HepG2 (cell line): ENCODE measurements around the gene STK4. TPM values are rescaled to one million over a fixed set of nuclear protein-coding genes. Genes with fewer than 3 reads are reported as not detected.
A peak's percentile ranks its signal among the peaks of the same experiment; 100 is the strongest.

ENCODE experiments used
- ATAD3A ChIP-seq: sonication (generic); formaldehyde crosslinking; IDR thresholded peaks from 2 replicates; pipeline ENCODE4 v1.4.0; 2020; ENCODE audit warnings: missing genetic modification reagents
- CBX1 ChIP-seq: IDR thresholded peaks from one replicate; pipeline ENCODE4 v1.6.1; 2016; ENCODE audit warnings: antibody characterized with exemption, low read depth
- CHCHD3 ChIP-seq: sonication (generic); formaldehyde crosslinking; IDR thresholded peaks from 2 replicates; pipeline ENCODE4 v1.8.0; 2022; ENCODE audit warnings: mild to moderate bottlenecking, missing genetic modification reagents, moderate library complexity
- EED ChIP-seq: sonication (generic); formaldehyde crosslinking; IDR thresholded peaks from 2 replicates; pipeline ENCODE4 v1.5.0; 2020; ENCODE audit warnings: mild to moderate bottlenecking, missing genetic modification reagents
- EP300 ChIP-seq, 3 experiments: sonication (generic) in 1 of 3; formaldehyde crosslinking in 1 of 3; IDR thresholded peaks; 2 replicates each; pipeline versions ENCODE4 v1.5.1 to v1.6.1; 2011 to 2020; ENCODE audit warnings: low read depth in 2 of 3, low read length in 2 of 3, borderline replicate concordance in 1 of 3, improper control_type of control experiment in 1 of 3, mild to moderate bottlenecking in 1 of 3, missing genetic modification reagents in 1 of 3, moderate library complexity in 1 of 3
- FOSL1 ChIP-seq: sonication (generic); formaldehyde crosslinking; IDR thresholded peaks from 2 replicates; pipeline ENCODE4 v1.9.0; 2021; ENCODE audit warnings: missing genetic modification reagents, borderline replicate concordance
- GATA4 ChIP-seq: sonication (generic); IDR thresholded peaks from 2 replicates; pipeline ENCODE4 v1.6.1; 2016; ENCODE audit warnings: antibody characterized with exemption, low read depth, borderline replicate concordance
- GLI4 ChIP-seq: sonication (generic); formaldehyde crosslinking; IDR thresholded peaks from 2 replicates; pipeline ENCODE4 v1.5.1; 2020; ENCODE audit warnings: missing genetic modification reagents, mild to moderate bottlenecking, moderate library complexity, borderline replicate concordance
- HCFC1 ChIP-seq: fragments of 150-350 bp; IDR thresholded peaks from 2 replicates; pipeline ENCODE4 v1.6.1; 2014; ENCODE audit warnings: low read depth, low read length
- IRF2 ChIP-seq: IDR thresholded peaks from 2 replicates; pipeline ENCODE4 v1.6.1; 2018; ENCODE audit warnings: missing genetic modification reagents, missing compliant biosample characterization
- NCOA1 ChIP-seq: sonication (generic); formaldehyde crosslinking; IDR thresholded peaks from 2 replicates; pipeline ENCODE4 v1.9.0; 2021; ENCODE audit warnings: missing genetic modification reagents
- NCOR1 ChIP-seq: fragments of 200-600 bp; sonication (generic); IDR thresholded peaks from 2 replicates; pipeline ENCODE4 v1.7.0; 2017; ENCODE audit warnings: antibody characterized with exemption, low read length, borderline replicate concordance
- NFE2L2 ChIP-seq: fragments of 150-350 bp; IDR thresholded peaks from 2 replicates; pipeline ENCODE4 v1.6.1; 2014; ENCODE audit warnings: low read length
- SIX4 ChIP-seq: sonication (generic); formaldehyde crosslinking; IDR thresholded peaks from 2 replicates; pipeline ENCODE4 v1.4.0; 2020; ENCODE audit warnings: missing genetic modification reagents
- SRSF4 ChIP-seq: fragments of 200-400 bp; formaldehyde crosslinking; IDR thresholded peaks from one replicate; pipeline ENCODE4 v1.6.1; 2018; ENCODE audit warnings: mild to moderate bottlenecking, low read depth, low read length, moderate library complexity; ENCODE audit not compliant: poor library complexity, severe bottlenecking
- YEATS2 ChIP-seq: sonication (generic); formaldehyde crosslinking; IDR thresholded peaks from 2 replicates; pipeline ENCODE4 v1.4.0; 2020; ENCODE audit warnings: missing genetic modification reagents, borderline replicate concordance
- ZFAT ChIP-seq: sonication (generic); formaldehyde crosslinking; conservative IDR thresholded peaks from 2 replicates; pipeline ENCODE4 v1.8.1; 2023; ENCODE audit warnings: missing genetic modification reagents, inconsistent platforms
- ZFP90 ChIP-seq: sonication (generic); formaldehyde crosslinking; IDR thresholded peaks from 2 replicates; pipeline ENCODE4 v1.8.0; 2022; ENCODE audit warnings: missing genetic modification reagents, mild to moderate bottlenecking, inconsistent platforms, borderline replicate concordance
- ZFX ChIP-seq: sonication (generic); formaldehyde crosslinking; IDR thresholded peaks from 2 replicates; pipeline ENCODE4 v1.4.0; 2020; ENCODE audit warnings: mild to moderate bottlenecking, low read depth, missing genetic modification reagents, moderate library complexity
- ZNF296 ChIP-seq: sonication (generic); formaldehyde crosslinking; conservative IDR thresholded peaks from 2 replicates; pipeline ENCODE4 v1.5.0; 2020; ENCODE audit warnings: mild to moderate bottlenecking, missing genetic modification reagents
- ZNF354B ChIP-seq: sonication (generic); formaldehyde crosslinking; IDR thresholded peaks from 2 replicates; pipeline ENCODE4 v1.8.0; 2022; ENCODE audit warnings: mild to moderate bottlenecking, missing genetic modification reagents
- ZNF589 ChIP-seq: sonication (generic); formaldehyde crosslinking; conservative IDR thresholded peaks from 2 replicates; pipeline ENCODE4 v1.8.0; 2022; ENCODE audit warnings: mild to moderate bottlenecking, moderate library complexity, missing genetic modification reagents
- ZNF782 ChIP-seq: sonication (generic); formaldehyde crosslinking; IDR thresholded peaks from 2 replicates; pipeline ENCODE4 v1.4.0; 2020; ENCODE audit warnings: missing genetic modification reagents, mild to moderate bottlenecking, borderline replicate concordance
- ZNF883 ChIP-seq: sonication (generic); formaldehyde crosslinking; IDR thresholded peaks from 2 replicates; pipeline ENCODE4 v1.5.1; 2020; ENCODE audit warnings: mild to moderate bottlenecking, missing genetic modification reagents; ENCODE audit errors: not compliant biosample characterization
- polyA plus RNA-seq, 8 experiments: library from polyadenylated mRNA; depleted of rRNA in 3 of 8; stranded (reverse) in 7 of 8; unstranded in 1 of 8; fragments of >200 nt; fragmentation: Illumina TruSeq in 4 of 8; extraction: Trizol in 4 of 8; gene quantifications; 2 replicates each; pipeline versions ENCODE4 v1.2.1 to v1.2.3, GENCODE V29; 2011 to 2016; ENCODE audit warnings: low read depth in 4 of 8, missing spikeins in 1 of 8, mixed read lengths in 1 of 8; ENCODE audit not compliant: insufficient read depth in 1 of 8
- total RNA-seq, 5 experiments: library from RNA; depleted of rRNA; stranded (reverse); fragments of >200 nt; fragmentation: Illumina TruSeq; extraction: Trizol; gene quantifications; 2 replicates each; pipeline ENCODE4 v1.2.3, GENCODE V29; 2016; ENCODE audit warnings: low read depth in 1 of 5
- TF ChIP-seq, protein P1 (sequence below): sonication (generic); formaldehyde crosslinking; IDR thresholded peaks from 2 replicates; pipeline ENCODE4 v1.5.1; 2020; ENCODE audit warnings: missing genetic modification reagents, mild to moderate bottlenecking, borderline replicate concordance

STK4 gene
- total and polyA plus RNA-seq, 2 of the 13 experiments (the other 11 are each of a cell fraction or from before 2014, with no cell fraction given): 25.6 to 38.3 TPM

DNA sequence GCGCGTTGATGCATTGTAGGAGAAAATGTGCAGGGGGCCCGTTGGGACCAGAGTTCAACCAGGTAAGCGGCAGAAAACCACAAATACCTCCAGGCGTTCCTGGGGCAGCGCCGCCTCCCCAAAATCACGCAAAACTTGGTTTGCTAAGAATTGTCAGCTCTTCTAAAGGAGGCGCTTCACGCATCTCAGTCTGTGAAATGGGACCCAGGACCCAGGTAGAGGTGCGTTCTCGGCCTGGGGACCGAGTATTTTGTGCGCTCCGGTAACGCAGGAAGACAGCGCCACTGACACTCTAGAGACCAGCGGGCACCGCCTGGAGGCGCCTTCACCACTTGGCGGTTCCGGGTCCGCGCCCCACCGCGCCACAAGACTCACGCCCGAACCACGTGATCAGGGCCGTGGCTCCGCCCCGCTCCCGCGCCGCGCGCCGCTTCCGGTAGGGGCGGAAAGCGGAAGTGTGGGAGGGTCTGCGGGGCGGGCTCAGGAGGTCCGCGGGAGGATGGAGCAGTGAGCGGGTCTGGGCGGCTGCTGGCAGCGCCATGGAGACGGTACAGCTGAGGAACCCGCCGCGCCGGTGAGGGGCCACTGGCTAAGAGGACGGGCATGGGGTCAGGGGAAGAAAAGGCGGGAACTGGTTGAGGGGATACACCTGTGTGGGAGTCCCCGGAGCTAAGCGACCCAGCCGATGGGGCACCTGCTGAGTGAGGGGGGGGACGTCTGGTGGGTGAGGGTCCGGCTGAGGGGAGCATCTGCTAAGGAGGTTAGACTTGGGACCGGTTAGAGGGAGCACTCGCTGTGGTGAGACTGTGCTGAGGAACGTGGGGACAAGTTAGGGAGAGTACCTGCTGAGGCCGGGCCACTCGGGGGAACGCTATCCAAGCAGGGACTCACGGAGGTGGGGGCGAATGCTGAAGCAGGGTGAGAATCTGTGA, at the start of gene STK4 (continued):
- TF ChIP-seq ATAD3A (CRISPR knock-in tag) (no peak), ZNF589 (no peak; the same call in 1 of the 2 replicates), ZFX (peak; percentile 90), NFE2L2 (no peak), GLI4 (CRISPR knock-in tag) (peak; percentile 96; the same call in 1 of the 2 replicates), FOSL1 (CRISPR knock-in tag) (peak; percentile 13; the same call in 1 of the 2 replicates), IRF2 (CRISPR knock-in tag) (peak; percentile 96), SIX4 (CRISPR knock-in tag) (peak; percentile 58), ZNF354B (CRISPR knock-in tag) (0 out of 2 replicates have a peak, but pooled peaks have one; percentile 71), ZFP90 (CRISPR knock-in tag) (no peak; the same call in none of the 2 replicates), EED (CRISPR knock-in tag) (peak; percentile 97), CHCHD3 (peak; percentile 96), SRSF4 (no peak), CBX1 (peak; percentile 97), YEATS2 (CRISPR knock-in tag) (peak; percentile 97), ZNF296 (CRISPR knock-in tag) (peak; percentile 92; the same call in 1 of the 2 replicates), HCFC1 (peak; percentile 53; the same call in 1 of the 2 replicates), ZFAT (CRISPR knock-in tag) (peak; percentile 87), ZNF883 (CRISPR knock-in tag) (peak; percentile 99), NCOA1 (CRISPR knock-in tag) (no peak), NCOR1 (peak; percentile 36; the same call in 1 of the 2 replicates), GATA4 (peak; percentile 80), EP300 (IDR thresholded peaks at IDR 0.05; ENCODE audit: low read depth in 2 of 2, low read length in 2 of 2) (peak; percentile 11 to 61; a peak in 2 of 4 replicates), EP300 (CRISPR knock-in tag; IDR thresholded peaks at IDR 0.05; ENCODE audit: borderline replicate concordance) (peak; percentile 11; the same call in 1 of the 2 replicates), ZNF782 (CRISPR knock-in tag) (peak; percentile 98)
- TF ChIP-seq, protein P1, sequence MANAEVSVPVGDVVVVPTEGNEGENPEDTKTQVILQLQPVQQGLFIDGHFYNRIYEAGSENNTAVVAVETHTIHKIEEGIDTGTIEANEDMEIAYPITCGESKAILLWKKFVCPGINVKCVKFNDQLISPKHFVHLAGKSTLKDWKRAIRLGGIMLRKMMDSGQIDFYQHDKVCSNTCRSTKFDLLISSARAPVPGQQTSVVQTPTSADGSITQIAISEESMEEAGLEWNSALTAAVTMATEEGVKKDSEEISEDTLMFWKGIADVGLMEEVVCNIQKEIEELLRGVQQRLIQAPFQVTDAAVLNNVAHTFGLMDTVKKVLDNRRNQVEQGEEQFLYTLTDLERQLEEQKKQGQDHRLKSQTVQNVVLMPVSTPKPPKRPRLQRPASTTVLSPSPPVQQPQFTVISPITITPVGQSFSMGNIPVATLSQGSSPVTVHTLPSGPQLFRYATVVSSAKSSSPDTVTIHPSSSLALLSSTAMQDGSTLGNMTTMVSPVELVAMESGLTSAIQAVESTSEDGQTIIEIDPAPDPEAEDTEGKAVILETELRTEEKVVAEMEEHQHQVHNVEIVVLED: peak; percentile 98
